Measurements from ENCODE around the gene ELAC1. TPM values are rescaled to one million over a fixed set of nuclear protein-coding genes. Genes with fewer than 3 reads are reported as not detected.

Gene ELAC1
- total RNA-seq, 4 donors from 2014 or later = 1.6 to 13.7 (median 4.0) TPM

GRCh38 chr18:51017140-51017879 is 49.5 kb downstream of the ELAC1 start:
- H3K27me3 ChIP-seq = no peaks in the 10 kb centered on the region
- no peak overlapping the region for H3K27ac ChIP-seq
- no peak for TF ChIP-seq POLR2A (IDR thresholded peaks at IDR 0.05)
- no peak for TF ChIP-seq CTCF (IDR thresholded peaks at IDR 0.05 in 4 of 5, conservative IDR thresholded peaks at IDR 0.05 in 1 of 5)
- no peaks in the 10 kb centered on the region for H3K4me1 ChIP-seq
- no peaks in the 10 kb centered on the region for H3K9me3 ChIP-seq
- intact Hi-C loops (cut with DNase I; ENCODE audit: low total_unique reads) (no loop called here), in situ Hi-C loops (cut with MboI; ENCODE audit: low sequenced_read_pairs in 4 of 4) (no loop called here)
- H3K36me3 ChIP-seq = no peaks in the 10 kb centered on the region
- no peak overlapping the region for H3K4me3 ChIP-seq
- ATAC-seq (no peak), DNase-seq (no peak)

DNA sequence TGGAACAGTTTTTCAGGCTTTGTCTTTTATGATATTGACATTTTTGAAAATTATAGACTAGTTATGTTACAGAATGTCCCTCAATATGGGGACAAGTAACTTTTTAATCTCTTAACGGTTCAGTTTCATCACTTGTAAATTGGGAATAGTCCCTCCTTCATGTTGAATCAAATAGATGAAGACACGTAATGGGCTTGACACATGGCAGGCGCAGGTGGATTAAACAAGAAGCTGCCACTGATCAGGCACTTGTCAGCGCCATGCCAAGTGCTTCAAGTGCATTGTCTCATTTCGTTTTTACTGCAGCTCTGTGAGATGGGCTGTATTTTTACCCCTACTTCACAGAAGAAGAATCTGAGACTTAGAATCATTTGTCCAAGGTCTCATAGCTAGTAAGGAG is 52.7 kb downstream of the ELAC1 start:
- H3K27me3 ChIP-seq = no peaks in the 10 kb centered on the region
- DNase-seq (no peak), ATAC-seq (no peak)
- in situ Hi-C loops (cut with MboI; ENCODE audit: low sequenced_read_pairs in 4 of 4) (loop anchor here in 2 of 4 donors (10.0 kb wide), 2 partner anchors 56 to 136 kb away; partner anchors contain the start of gene ELAC1 (in 1 of the 2)), intact Hi-C loops (cut with DNase I; ENCODE audit: low total_unique reads) (no loop called here)
- H3K4me3 ChIP-seq = no peak overlapping the region
- peaks cover 0 to 6% of the 10 kb centered on the region in 2 donors for H3K36me3 ChIP-seq
- no peak for TF ChIP-seq CTCF (IDR thresholded peaks at IDR 0.05 in 4 of 5, conservative IDR thresholded peaks at IDR 0.05 in 1 of 5)
- TF ChIP-seq POLR2A (IDR thresholded peaks at IDR 0.05) = no peak
- no peak overlapping the region for H3K27ac ChIP-seq
- no peaks in the 10 kb centered on the region for H3K9me3 ChIP-seq
- no peaks in the 10 kb centered on the region for H3K4me1 ChIP-seq

DNA sequence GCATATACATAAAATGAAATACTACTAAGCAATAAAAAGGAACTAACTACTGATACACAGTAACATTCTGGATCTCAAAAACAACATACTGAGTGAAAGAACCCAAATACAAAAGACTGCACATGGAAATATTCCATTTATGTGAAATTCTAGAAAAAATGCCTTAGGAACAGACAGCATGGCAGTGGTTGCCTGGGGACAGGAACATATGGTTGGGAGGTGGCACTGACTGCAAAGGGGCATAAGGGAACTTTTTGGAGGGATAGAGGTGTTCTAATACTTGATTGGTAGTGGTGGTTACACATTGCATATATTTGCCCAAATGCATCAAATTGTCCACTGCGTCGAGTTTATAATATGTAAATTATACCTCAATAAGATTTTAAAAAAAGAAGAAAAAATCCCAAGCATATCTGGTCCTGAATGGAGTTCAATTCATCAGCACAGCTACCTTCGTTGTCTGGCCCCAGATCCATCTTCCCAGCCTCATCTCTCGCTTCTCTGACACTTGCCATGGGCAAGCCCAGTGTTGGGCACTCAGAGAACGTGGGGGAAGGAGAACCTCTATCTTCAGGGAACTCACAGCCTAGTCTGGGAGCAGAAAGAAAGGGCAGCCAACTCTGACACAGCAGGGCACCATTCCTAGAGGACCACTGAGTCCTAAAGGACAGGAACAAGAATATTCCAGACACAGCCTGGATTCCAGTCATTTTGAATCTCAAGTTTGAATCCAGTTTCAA is 53.6 kb downstream of the ELAC1 start:
- in situ Hi-C loops (cut with MboI; ENCODE audit: low sequenced_read_pairs in 4 of 4) = loop anchor here in 2 of 4 donors (10.0 kb wide), 2 partner anchors 57 to 137 kb away; partner anchors contain the start of gene ELAC1 (in 1 of the 2)
- H3K27me3 ChIP-seq = no peaks in the 10 kb centered on the region

DNA sequence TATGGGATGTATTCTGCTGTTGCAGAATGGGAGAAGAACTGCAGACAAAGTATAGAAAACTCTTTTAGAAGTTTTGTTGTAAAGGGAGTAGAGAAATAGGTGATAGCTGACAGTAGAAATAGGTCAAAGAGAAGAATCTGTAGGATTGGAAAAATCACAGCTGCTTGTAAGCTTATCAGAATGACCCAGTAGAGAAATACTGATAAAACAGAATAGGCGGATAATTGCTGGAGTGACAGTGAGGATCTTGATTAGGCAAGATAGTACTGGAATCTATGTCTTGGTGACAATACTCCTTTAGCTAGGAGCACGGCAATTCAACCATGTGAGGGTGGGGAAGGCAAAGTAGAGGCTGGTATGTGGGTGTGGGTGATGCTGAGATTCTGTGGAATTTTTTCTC is 57.7 kb downstream of the ELAC1 start:
- TF ChIP-seq POLR2A (IDR thresholded peaks at IDR 0.05) = no peak
- no peak for TF ChIP-seq CTCF (IDR thresholded peaks at IDR 0.05 in 4 of 5, conservative IDR thresholded peaks at IDR 0.05 in 1 of 5)
- Histone ChIP-seq H3K9me3 (no peaks in the 10 kb centered on the region), H3K27ac (no peak overlapping the region), H3K27me3 (no peaks in the 10 kb centered on the region), H3K4me3 (no peak overlapping the region), H3K36me3 (peaks cover 0 to 6% of the 10 kb centered on the region in 2 donors), H3K4me1 (peaks cover 13 to 22% of the 10 kb centered on the region in 2 donors)
- in situ Hi-C loops (cut with MboI; ENCODE audit: low sequenced_read_pairs in 4 of 4) = loop anchor here (5.0 to 25.0 kb wide), 5 partner anchors 53 to 738 kb away; partner anchors contain the start of genes CXXC1 (in 2 of the 4), MBD1 (in 2 of the 4), ELAC1 (in 1 of the 4) and MEX3C (in 1 of the 4)
- no peak for ATAC-seq
- intact Hi-C loops (cut with DNase I; ENCODE audit: low total_unique reads) = no loop called here
- no peak for DNase-seq

More for the DNA sequence above, 53.6 kb downstream of the ELAC1 start:
- Histone ChIP-seq H3K9me3 (no peaks in the 10 kb centered on the region), H3K36me3 (peaks cover 0 to 6% of the 10 kb centered on the region in 2 donors), H3K27ac (no peak overlapping the region), H3K4me3 (no peak overlapping the region), H3K4me1 (peaks cover 1 to 2% of the 10 kb centered on the region in 2 donors)
- intact Hi-C loops (cut with DNase I; ENCODE audit: low total_unique reads) = no loop called here
- ATAC-seq (no peak), DNase-seq (no peak)
- no peak for TF ChIP-seq POLR2A (IDR thresholded peaks at IDR 0.05)
- TF ChIP-seq CTCF (IDR thresholded peaks at IDR 0.05 in 4 of 5, conservative IDR thresholded peaks at IDR 0.05 in 1 of 5) = no peak
